SK-N-MC (cell line): Measurements from ENCODE around the gene AKT1.

Source experiments
- EZH2 ChIP-seq: fragments of 200-600 bp; sonication (generic); IDR thresholded peaks from one replicate; pipeline ENCODE4 v1.6.1; 2017; ENCODE audit warnings: antibody characterized with exemption
- FOXP2 ChIP-seq: optimal IDR thresholded peaks from 2 replicates; pipeline ENCODE3; 2011; ENCODE audit warnings: mild to moderate bottlenecking, moderate library complexity; ENCODE audit not compliant: insufficient read depth; ENCODE audit errors: extremely low read length, control extremely low read depth
- POLR2AphosphoS5 ChIP-seq: IDR thresholded peaks from 2 replicates; pipeline ENCODE4 v1.6.1; 2012; ENCODE audit warnings: mild to moderate bottlenecking, low read depth, low read length, borderline replicate concordance

- TF ChIP-seq EZH2 (no peak), POLR2AphosphoS5 (no peak), FOXP2 (no peak)
These were observed 49.6 kb upstream of the AKT1 start for GRCh38 chr14:104845033-104845666.
